Measurements from ENCODE around the gene ASB2. TPM values are rescaled to one million over a fixed set of nuclear protein-coding genes. Genes with fewer than 3 reads are reported as not detected.
A peak's percentile ranks its signal among the peaks of the same experiment; 100 is the strongest.

ASB2 gene
- total RNA-seq, 4 donors from 2014 or later = 22.1 to 35.8 (median 27.9) TPM

GRCh38 chr14:93980456-93981201 is 4.3 kb upstream of the ASB2 start:
- Histone ChIP-seq H3K4me3 (no peak overlapping the region), H3K4me1 (peaks cover 12 to 28% (median 26%) of the 10 kb centered on the region in 4 donors), H3K27ac (peak overlapping the region; percentile 57 to 91 (median 82)), H3K27me3 (no peaks in the 10 kb centered on the region), H3K36me3 (no peaks in the 10 kb centered on the region), H3K9me3 (no peaks in the 10 kb centered on the region)
- DNase-seq = peak; percentile 60
- WGBS, 2 donors (ENCODE audit: low coverage in 1 of 2) = 33 to 64% methylated on average over 1 to 11 of the region's 11 CpGs
- TF ChIP-seq CTCF (IDR thresholded peaks at IDR 0.05) (no peak), POLR2AphosphoS5 (IDR thresholded peaks at IDR 0.05) (peak in 1 of 3 donors; percentile 44)
- intact Hi-C loops (cut with DNase I; ENCODE audit: low total_unique reads) (no loop called here), in situ Hi-C loops (cut with MboI; ENCODE audit: low pct_ligation_motif_present in 1 of 4, low pct_unique_long_range_greater_than_20kb in 1 of 4, low sequenced_read_pairs in 3 of 4) (no loop called here)

DNA sequence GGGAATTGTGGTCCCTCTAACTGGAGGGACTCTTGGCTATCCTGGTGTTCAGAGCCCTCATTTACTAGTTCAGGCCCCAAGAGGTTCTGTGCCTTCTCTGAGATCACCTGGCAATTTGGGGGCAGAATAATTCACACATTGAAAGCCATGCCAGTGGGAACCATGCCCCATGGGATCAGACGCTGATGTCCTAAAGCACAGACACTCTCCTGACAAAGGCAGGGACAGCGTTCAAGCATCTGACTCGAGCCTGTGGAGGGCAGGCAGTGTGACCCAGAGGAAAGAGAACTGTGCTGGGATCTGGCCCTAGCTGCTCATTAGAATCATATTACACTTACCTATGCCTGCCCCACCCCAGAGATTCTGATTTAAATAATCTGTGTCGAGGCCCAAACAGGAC is 2.4 kb upstream of the ASB2 start:
- H3K4me3 ChIP-seq = no peak overlapping the region
- no peak for TF ChIP-seq EP300 (IDR thresholded peaks at IDR 0.05; ENCODE audit: low read depth)
- TF ChIP-seq POLR2A (IDR thresholded peaks at IDR 0.05) = no peak
- TF ChIP-seq POLR2AphosphoS5 (IDR thresholded peaks at IDR 0.05) = no peak
- no peak for TF ChIP-seq CTCF (IDR thresholded peaks at IDR 0.05)
- intact Hi-C loops (cut with DNase I; ENCODE audit: low total_unique reads) = no loop called here
- peak overlapping the region; percentile 76 to 91 (median 85) for H3K27ac ChIP-seq
- in situ Hi-C loops (cut with MboI; ENCODE audit: low pct_ligation_motif_present in 1 of 4, low pct_unique_long_range_greater_than_20kb in 1 of 4, low sequenced_read_pairs in 3 of 4) = no loop called here
- peaks cover 7 to 24% (median 21%) of the 10 kb centered on the region in 4 donors for H3K4me1 ChIP-seq
- no peaks in the 10 kb centered on the region for H3K9me3 ChIP-seq
- DNase-seq = no peak
- H3K27me3 ChIP-seq = no peaks in the 10 kb centered on the region
- no peaks in the 10 kb centered on the region for H3K36me3 ChIP-seq
- WGBS, 2 donors (ENCODE audit: low coverage in 1 of 2) = 75 to 100% methylated on average over 1 to 4 of the region's 4 CpGs

DNA sequence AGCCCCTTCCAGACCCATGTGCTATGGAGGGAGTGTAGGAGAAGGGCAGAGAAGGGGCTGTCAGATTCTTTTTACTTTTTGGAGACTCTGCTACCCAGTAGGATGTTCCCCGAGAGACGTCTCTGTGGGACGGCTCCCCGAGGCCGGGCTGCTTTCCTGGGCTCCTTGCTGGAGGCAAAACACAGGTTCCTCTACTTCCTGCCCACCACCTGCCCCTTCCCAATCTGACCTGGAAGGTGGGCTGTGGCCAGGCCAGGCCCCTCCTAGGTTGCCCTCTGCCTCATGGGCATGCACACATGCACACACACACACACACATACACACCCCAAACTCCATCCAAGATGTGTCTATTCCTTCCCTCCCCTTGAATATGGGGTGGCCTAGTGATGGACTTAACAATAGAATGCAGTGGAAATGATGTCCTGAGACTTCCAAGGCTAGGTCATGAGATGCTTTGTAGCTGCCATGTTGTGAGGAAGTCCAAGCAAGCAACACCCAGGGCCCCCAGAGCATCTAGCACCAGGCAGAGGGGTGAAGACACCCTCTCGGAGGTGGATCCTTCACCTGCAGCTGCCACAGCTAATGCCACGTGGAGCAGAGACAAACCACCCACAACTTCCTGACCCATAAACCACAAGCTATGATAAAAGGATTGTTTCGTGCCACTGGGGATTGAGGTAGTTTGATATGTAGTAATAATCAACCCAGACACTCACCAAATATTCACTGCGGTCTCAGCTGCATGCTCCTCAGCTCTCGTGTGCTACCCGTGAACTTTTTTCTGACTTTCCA is 1.6 kb upstream of the ASB2 start:
- no peaks in the 10 kb centered on the region for H3K9me3 ChIP-seq
- DNase-seq = peak; percentile 54
- TF ChIP-seq POLR2AphosphoS5 (IDR thresholded peaks at IDR 0.05) (no peak), CTCF (IDR thresholded peaks at IDR 0.05) (no peak)
- peak overlapping the region; percentile 76 to 91 (median 85) for H3K27ac ChIP-seq
- intact Hi-C loops (cut with DNase I; ENCODE audit: low total_unique reads) (no loop called here), in situ Hi-C loops (cut with MboI; ENCODE audit: low pct_ligation_motif_present in 1 of 4, low pct_unique_long_range_greater_than_20kb in 1 of 4, low sequenced_read_pairs in 3 of 4) (no loop called here)
- H3K4me3 ChIP-seq = no peak overlapping the region
- H3K4me1 ChIP-seq = peaks cover 7 to 24% (median 22%) of the 10 kb centered on the region in 4 donors
- no peaks in the 10 kb centered on the region for H3K27me3 ChIP-seq
- no peaks in the 10 kb centered on the region for H3K36me3 ChIP-seq
- WGBS, 2 donors (ENCODE audit: low coverage in 1 of 2) = 68 to 86% methylated on average over 3 to 11 of the region's 11 CpGs

DNA sequence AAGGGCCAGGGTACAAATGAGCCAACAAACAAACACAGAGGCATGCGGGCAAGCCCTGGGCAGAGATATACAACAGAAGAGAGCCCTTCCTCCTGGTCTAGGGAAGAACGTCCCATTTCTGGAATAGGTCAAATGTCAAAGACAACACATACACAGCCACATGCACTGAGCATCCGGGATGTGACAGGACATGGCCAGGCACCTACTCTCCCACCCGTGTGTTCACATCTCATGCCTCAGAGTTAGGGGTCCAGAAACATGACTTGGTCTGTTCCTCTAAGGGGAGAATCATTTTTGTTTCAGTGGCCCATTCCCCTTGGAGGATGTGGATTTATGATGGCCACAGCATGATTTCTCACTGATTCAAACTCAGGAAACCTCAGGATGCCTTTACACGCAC is 801 bp upstream of the ASB2 start:
- 57 to 63% methylated on average over 1 to 5 of the region's 5 CpGs for WGBS, 2 donors (ENCODE audit: low coverage in 1 of 2)
- no peaks in the 10 kb centered on the region for H3K27me3 ChIP-seq
- peak overlapping the region; percentile 76 to 91 (median 85) for H3K27ac ChIP-seq
- in situ Hi-C loops (cut with MboI; ENCODE audit: low pct_ligation_motif_present in 1 of 4, low pct_unique_long_range_greater_than_20kb in 1 of 4, low sequenced_read_pairs in 3 of 4) = no loop called here
- no peak overlapping the region for H3K4me3 ChIP-seq
- DNase-seq = no peak
- TF ChIP-seq POLR2AphosphoS5 (IDR thresholded peaks at IDR 0.05) = no peak
- no peak for TF ChIP-seq EP300 (IDR thresholded peaks at IDR 0.05; ENCODE audit: low read depth)
- H3K4me1 ChIP-seq = peaks cover 7 to 28% (median 24%) of the 10 kb centered on the region in 4 donors
- intact Hi-C loops (cut with DNase I; ENCODE audit: low total_unique reads) = no loop called here
- H3K9me3 ChIP-seq = no peaks in the 10 kb centered on the region
- no peaks in the 10 kb centered on the region for H3K36me3 ChIP-seq
